ENCODE data around the gene KCNC4. TPM values are rescaled to one million over a fixed set of nuclear protein-coding genes. Genes with fewer than 3 reads are reported as not detected.

The KCNC4 gene
- total RNA-seq, 4 donors from 2014 or later, result 4.4 to 12.0 (median 6.7) TPM

- no peak for TF ChIP-seq CTCF (IDR thresholded peaks at IDR 0.05)
- ATAC-seq (ENCODE audit: low FRiP score), result no peak
Measured at GRCh38 chr1:110165761-110166231, 44.3 kb upstream of the KCNC4 start.

DNA sequence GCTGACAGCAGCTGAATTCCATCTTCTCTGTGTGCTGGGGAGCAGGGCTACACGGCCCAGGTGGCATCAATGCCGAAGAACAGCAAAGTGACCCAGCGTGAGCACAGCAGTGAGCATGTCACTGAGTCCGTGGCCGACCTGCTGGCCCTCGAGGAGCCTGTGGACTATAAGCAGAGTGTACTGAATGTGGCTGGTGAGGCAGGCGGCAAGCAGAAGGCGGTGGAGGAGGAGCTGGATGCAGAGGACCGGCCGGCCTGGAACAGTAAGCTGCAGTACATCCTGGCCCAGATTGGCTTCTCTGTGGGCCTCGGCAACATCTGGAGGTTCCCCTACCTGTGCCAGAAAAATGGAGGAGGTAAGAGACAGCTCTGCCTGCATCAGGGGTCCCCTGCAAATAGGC is 43.3 kb upstream of the KCNC4 start:
- DNase-seq (ENCODE audit: low spot score), result no peak
- no peak for ATAC-seq (ENCODE audit: low FRiP score)
- TF ChIP-seq CTCF (IDR thresholded peaks at IDR 0.05), result no peak

More at GRCh38 chr1:110165761-110166231, 44.3 kb upstream of the KCNC4 start:
- DNase-seq (ENCODE audit: low spot score), result no peak

- ATAC-seq (ENCODE audit: low FRiP score) (no peak), DNase-seq (ENCODE audit: low spot score) (no peak)
- no peak for TF ChIP-seq CTCF (IDR thresholded peaks at IDR 0.05)
Measured at GRCh38 chr1:110170766-110171733, 39.1 kb upstream of the KCNC4 start.

- no peak for TF ChIP-seq CTCF (IDR thresholded peaks at IDR 0.05)
- no peak for ATAC-seq (ENCODE audit: low FRiP score)
- DNase-seq (ENCODE audit: low spot score), result no peak
Measured at GRCh38 chr1:110172001-110172400, 38.1 kb upstream of the KCNC4 start.

DNA sequence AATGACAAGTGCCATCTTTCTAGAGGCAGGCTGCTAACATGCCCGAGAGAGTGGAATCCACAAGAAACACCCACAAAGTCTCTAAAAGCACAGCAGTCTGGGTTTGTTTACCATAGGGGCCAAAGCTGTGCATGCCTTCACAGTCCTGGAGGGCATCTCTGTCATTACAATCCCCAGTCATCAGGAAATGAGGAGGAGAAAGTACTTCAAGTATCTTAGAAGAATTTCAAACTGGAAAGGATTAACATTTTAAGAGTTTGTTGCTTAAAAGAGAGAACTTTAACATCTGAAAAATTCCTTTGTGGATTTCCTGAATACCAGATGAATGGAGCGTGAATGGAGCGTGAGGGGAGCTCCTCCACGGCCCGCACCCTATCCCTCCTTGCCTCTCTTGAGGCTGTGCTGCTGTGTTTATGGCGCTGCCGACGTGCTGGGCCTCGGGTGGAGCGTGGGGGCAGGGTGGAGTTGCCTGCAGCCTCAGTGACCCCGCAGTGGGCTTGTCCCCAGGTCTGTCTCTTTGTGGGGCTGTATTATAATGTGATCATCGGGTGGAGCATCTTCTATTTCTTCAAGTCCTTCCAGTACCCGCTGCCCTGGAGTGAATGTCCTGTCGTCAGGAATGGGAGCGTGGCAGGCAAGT is 36.5 kb upstream of the KCNC4 start:
- ATAC-seq (ENCODE audit: low FRiP score) (no peak), DNase-seq (ENCODE audit: low spot score) (no peak)
- no peak for TF ChIP-seq CTCF (IDR thresholded peaks at IDR 0.05)

DNA sequence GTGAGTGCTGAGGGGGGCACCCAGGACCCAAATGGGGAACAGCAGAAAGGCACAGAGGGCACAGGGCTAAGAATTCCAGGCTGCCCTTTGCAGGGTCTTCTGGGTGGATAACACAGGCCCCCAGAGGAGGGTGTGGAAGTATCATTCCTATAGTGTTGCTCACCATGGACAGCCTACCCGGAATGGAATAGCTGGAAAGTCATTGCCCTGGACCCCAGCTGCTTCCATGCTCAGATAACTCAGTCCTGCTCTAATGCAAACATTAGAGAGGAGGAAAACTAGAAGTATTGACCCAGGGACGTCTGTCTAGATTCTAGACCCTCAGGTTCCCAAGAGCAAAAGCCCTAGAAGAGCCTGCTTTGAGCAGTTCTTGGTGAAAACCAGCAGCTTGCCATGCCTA is 35.2 kb upstream of the KCNC4 start:
- no peak for TF ChIP-seq CTCF (IDR thresholded peaks at IDR 0.05)
- DNase-seq (ENCODE audit: low spot score), result no peak
- ATAC-seq (ENCODE audit: low FRiP score), result no peak

Data from omental fat pad (tissue), 4 donors.